Renal cortical epithelial cell (primary cell): ENCODE measurements around the gene UGT1A8. TPM values are rescaled to one million over a fixed set of nuclear protein-coding genes. Genes with fewer than 3 reads are reported as not detected.
"Not testable (repeated sequence)": the region's sequence is repeated elsewhere in the genome, so short reads cannot be mapped to it uniquely, and the experiment has no call there.

Experiments used
- DNase-seq: peaks from one replicate; pipeline ENCODE4 v3.0.0-alpha.2; 2011; ENCODE audit warnings: low read depth
- total RNA-seq: library from RNA; depleted of rRNA; stranded (reverse); fragments of >200 nt; gene quantifications from 2 replicates; pipeline ENCODE4 v1.2.3, GENCODE V29; 2014

The UGT1A8 gene
- total RNA-seq: 0.35 TPM in 2 replicates

GRCh38 chr2:233617476-233617875, at the start of gene UGT1A8:
Gene UGT1A8, plus strand, starts transcription at chr2:233617633. Its CDS starts 75 bp downstream, at chr2:233617708.
- DNase-seq: not testable (repeated sequence)

GRCh38 chr2:233571001-233571400, 46.4 kb upstream of the UGT1A8 start:
- DNase-seq: no peak

- no peak for DNase-seq
These were observed 46.0 kb upstream of the UGT1A8 start for GRCh38 chr2:233571462-233571861.

- DNase-seq: no peak
These were observed 45.0 kb upstream of the UGT1A8 start for GRCh38 chr2:233572468-233572867.

- DNase-seq: not testable (repeated sequence)
These were observed 40.1 kb upstream of the UGT1A8 start for GRCh38 chr2:233577341-233577740.

- DNase-seq: not testable (repeated sequence)
These were observed 34.0 kb upstream of the UGT1A8 start for GRCh38 chr2:233583217-233583965.

- no peak for DNase-seq
These were observed 33.2 kb upstream of the UGT1A8 start for GRCh38 chr2:233584210-233584609.

- DNase-seq: no peak
These were observed 29.0 kb upstream of the UGT1A8 start for GRCh38 chr2:233588400-233588799.

- not testable (repeated sequence) for DNase-seq
These were observed 24.7 kb upstream of the UGT1A8 start for GRCh38 chr2:233592706-233593105.

GRCh38 chr2:233593201-233593600, 24.2 kb upstream of the UGT1A8 start:
- no peak for DNase-seq

- DNase-seq: no peak
These were observed 19.9 kb upstream of the UGT1A8 start for GRCh38 chr2:233597522-233597921.

- DNase-seq: no peak
These were observed 18.5 kb upstream of the UGT1A8 start for GRCh38 chr2:233598952-233599351.

GRCh38 chr2:233600386-233600785, 17.0 kb upstream of the UGT1A8 start:
- DNase-seq: peak; percentile 61

- peak; percentile 72 for DNase-seq
These were observed 15.4 kb upstream of the UGT1A8 start for GRCh38 chr2:233602076-233602475.

GRCh38 chr2:233603520-233603919, 13.9 kb upstream of the UGT1A8 start:
- peak; percentile 62 for DNase-seq

GRCh38 chr2:233604826-233605225, 12.6 kb upstream of the UGT1A8 start:
- DNase-seq: no peak

GRCh38 chr2:233605680-233606079, 11.8 kb upstream of the UGT1A8 start:
- no peak for DNase-seq

GRCh38 chr2:233611284-233611683, 6.1 kb upstream of the UGT1A8 start:
- DNase-seq: no peak

GRCh38 chr2:233620204-233620603, 2.8 kb downstream of the UGT1A8 start:
- no peak for DNase-seq

- not testable (repeated sequence) for DNase-seq
These were observed 4.4 kb downstream of the UGT1A8 start for GRCh38 chr2:233621863-233622262.

GRCh38 chr2:233627331-233628025, 10.0 kb downstream of the UGT1A8 start:
- no peak for DNase-seq

- DNase-seq: not testable (repeated sequence)
These were observed 18.9 kb downstream of the UGT1A8 start, which contains the start of gene UGT1A10 for GRCh38 chr2:233636306-233636705. Gene UGT1A10, plus strand, starts transcription at chr2:233636448. Its CDS starts 75 bp downstream, at chr2:233636523.

GRCh38 chr2:233638836-233639235, 21.4 kb downstream of the UGT1A8 start:
- no peak for DNase-seq
